Chondrocyte (in vitro differentiated cells): ENCODE measurements around the gene RAB33B. TPM values are rescaled to one million over a fixed set of nuclear protein-coding genes. Genes with fewer than 3 reads are reported as not detected.

Source experiments
- DNase-seq: peaks from one replicate; pipeline ENCODE4 v3.0.0; 2021; ENCODE audit warnings: mixed read lengths, low spot score
- H3K27ac Mint-ChIP-seq: one replicate; pipeline ENCODE4 v1.8.0; 2021; ENCODE audit warnings: mild to moderate bottlenecking, moderate library complexity, mixed read lengths; ENCODE audit not compliant: unreplicated experiment
- H3K27me3 Mint-ChIP-seq: 2 replicates; pipeline ENCODE4 v1.8.0; 2021; ENCODE audit warnings: low read depth, mixed read lengths
- H3K36me3 Mint-ChIP-seq: 2 replicates; pipeline ENCODE4 v1.8.0; 2021; ENCODE audit warnings: low read depth, mixed read lengths
- H3K4me1 Mint-ChIP-seq: 2 replicates; pipeline ENCODE4 v1.8.0; 2021; ENCODE audit warnings: low read depth, mild to moderate bottlenecking, mixed read lengths
- H3K4me3 Mint-ChIP-seq: one replicate; pipeline ENCODE4 v1.8.0; 2021; ENCODE audit warnings: mild to moderate bottlenecking, moderate library complexity, mixed read lengths; ENCODE audit not compliant: unreplicated experiment
- H3K9me3 Mint-ChIP-seq: 2 replicates; pipeline ENCODE4 v1.8.0; 2021; ENCODE audit warnings: low read depth, mixed read lengths
- total RNA-seq: library from RNA; stranded (reverse); gene quantifications from 3 replicates; pipeline ENCODE4 v1.2.1, GENCODE V29; 2021
- TF ChIP-seq, protein P1 (sequence below): fragments of 200-600 bp; sonication (generic); IDR thresholded peaks from 2 replicates; pipeline ENCODE4 v1.5.0; 2021; ENCODE audit warnings: antibody characterized with exemption, mild to moderate bottlenecking, moderate library complexity

RAB33B gene
- total RNA-seq, 1 donor from 2014 or later: 13.8 TPM

DNA sequence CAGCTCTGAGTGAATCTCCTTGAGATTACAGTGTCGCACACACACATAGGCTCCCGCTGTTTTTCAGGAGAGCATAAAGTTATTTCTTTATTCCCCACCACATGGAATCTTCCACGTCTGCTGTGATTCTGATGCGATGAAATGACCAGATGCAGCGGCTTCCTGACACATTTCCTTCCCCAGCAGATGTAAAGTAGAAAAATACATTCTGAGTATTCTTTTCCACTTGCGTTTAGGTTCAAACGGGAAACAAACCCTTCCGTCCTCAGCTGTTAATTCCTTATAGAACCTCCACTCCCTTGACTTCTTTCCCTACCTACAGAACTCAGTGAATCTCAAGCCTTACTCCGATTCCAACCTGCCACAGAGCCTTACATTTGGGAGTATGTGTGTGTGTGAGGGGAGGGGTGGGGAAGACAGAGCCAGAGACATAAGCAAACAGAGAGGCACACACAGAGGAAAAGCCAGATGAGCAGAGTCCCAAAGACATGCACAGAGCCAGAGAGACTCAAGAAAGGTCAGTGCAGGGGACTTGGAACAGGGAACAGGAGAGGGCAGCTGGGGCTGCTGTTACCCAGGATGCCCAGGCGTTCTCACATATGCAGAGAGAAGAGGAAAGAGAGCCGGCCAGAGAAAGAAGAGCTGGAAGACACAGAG lies 54.8 kb downstream of the RAB33B start:
- Mint-ChIP-seq H3K9me3 (no peaks in the 10 kb centered on the region), H3K36me3 (peaks cover 37% of the 10 kb centered on the region), H3K4me1 (no peaks in the 10 kb centered on the region), H3K4me3 (no peak overlapping the region), H3K27ac (no peak overlapping the region), H3K27me3 (no peaks in the 10 kb centered on the region)
- TF ChIP-seq, protein P1, sequence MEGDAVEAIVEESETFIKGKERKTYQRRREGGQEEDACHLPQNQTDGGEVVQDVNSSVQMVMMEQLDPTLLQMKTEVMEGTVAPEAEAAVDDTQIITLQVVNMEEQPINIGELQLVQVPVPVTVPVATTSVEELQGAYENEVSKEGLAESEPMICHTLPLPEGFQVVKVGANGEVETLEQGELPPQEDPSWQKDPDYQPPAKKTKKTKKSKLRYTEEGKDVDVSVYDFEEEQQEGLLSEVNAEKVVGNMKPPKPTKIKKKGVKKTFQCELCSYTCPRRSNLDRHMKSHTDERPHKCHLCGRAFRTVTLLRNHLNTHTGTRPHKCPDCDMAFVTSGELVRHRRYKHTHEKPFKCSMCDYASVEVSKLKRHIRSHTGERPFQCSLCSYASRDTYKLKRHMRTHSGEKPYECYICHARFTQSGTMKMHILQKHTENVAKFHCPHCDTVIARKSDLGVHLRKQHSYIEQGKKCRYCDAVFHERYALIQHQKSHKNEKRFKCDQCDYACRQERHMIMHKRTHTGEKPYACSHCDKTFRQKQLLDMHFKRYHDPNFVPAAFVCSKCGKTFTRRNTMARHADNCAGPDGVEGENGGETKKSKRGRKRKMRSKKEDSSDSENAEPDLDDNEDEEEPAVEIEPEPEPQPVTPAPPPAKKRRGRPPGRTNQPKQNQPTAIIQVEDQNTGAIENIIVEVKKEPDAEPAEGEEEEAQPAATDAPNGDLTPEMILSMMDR: no peak
- no peak for DNase-seq

DNA sequence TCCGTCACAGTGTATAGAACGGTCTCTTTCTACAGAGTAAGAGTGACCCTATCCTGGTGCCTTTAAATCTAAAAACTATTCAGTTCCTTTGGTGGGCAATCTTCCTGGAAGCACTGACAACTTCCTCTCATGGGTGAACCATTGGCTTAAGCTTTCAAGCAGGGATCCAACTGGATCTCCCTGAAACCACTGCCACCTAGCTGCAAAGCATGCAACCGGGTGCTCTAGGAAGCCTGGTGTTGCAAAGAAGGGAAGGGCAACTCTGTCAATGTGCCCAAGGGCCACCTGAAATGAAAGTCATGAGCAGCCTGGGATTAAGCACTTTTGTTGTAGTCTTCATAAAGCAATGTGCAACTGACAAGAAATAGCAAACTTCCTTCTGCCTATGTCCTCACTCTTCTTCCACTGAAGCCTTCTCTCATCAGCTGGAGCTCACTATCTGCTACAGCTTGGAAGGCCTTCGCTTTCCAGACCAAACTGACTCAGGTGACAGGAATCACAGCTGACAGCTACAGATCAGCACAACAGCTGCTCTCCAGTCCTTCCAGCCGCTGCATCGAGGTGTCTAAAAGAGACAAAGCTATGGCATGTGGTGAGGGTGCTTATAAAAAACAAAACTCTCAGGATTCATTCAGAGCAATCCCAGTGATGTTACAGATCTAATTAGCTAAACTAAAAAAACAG lies 55.9 kb downstream of the RAB33B start:
- no peak overlapping the region for H3K27ac Mint-ChIP-seq
- TF ChIP-seq, protein P1: peak; percentile 65
- no peaks in the 10 kb centered on the region for H3K27me3 Mint-ChIP-seq
- DNase-seq: no peak
- peaks cover 40% of the 10 kb centered on the region for H3K36me3 Mint-ChIP-seq
- H3K4me1 Mint-ChIP-seq: no peaks in the 10 kb centered on the region
- H3K4me3 Mint-ChIP-seq: no peak overlapping the region
- H3K9me3 Mint-ChIP-seq: no peaks in the 10 kb centered on the region

GRCh38 chr4:139511320-139511719 lies 57.4 kb downstream of the RAB33B start:
- DNase-seq: no peak
- H3K27me3 Mint-ChIP-seq: no peaks in the 10 kb centered on the region
- H3K9me3 Mint-ChIP-seq: no peaks in the 10 kb centered on the region
- H3K4me1 Mint-ChIP-seq: no peaks in the 10 kb centered on the region
- H3K36me3 Mint-ChIP-seq: peaks cover 46% of the 10 kb centered on the region
- H3K4me3 Mint-ChIP-seq: no peak overlapping the region
- TF ChIP-seq, protein P1: no peak
- no peak overlapping the region for H3K27ac Mint-ChIP-seq

GRCh38 chr4:139514382-139515059 lies 60.6 kb downstream of the RAB33B start:
- no peak for DNase-seq
- H3K27me3 Mint-ChIP-seq: no peaks in the 10 kb centered on the region
- peaks cover 46% of the 10 kb centered on the region for H3K36me3 Mint-ChIP-seq
- H3K9me3 Mint-ChIP-seq: no peaks in the 10 kb centered on the region
- H3K4me3 Mint-ChIP-seq: no peak overlapping the region
- no peaks in the 10 kb centered on the region for H3K4me1 Mint-ChIP-seq
- H3K27ac Mint-ChIP-seq: no peak overlapping the region
- TF ChIP-seq, protein P1: no peak

- Mint-ChIP-seq H3K4me1 (no peaks in the 10 kb centered on the region), H3K4me3 (no peak overlapping the region), H3K27ac (no peak overlapping the region), H3K36me3 (peaks cover 41% of the 10 kb centered on the region), H3K9me3 (no peaks in the 10 kb centered on the region), H3K27me3 (no peaks in the 10 kb centered on the region)
- TF ChIP-seq, protein P1: no peak
- DNase-seq: no peak
Observed at GRCh38 chr4:139515531-139515958, 61.6 kb downstream of the RAB33B start.
